Endothelial cell of umbilical vein (primary cell): Measurements from ENCODE around the gene KANSL1. TPM values are rescaled to one million over a fixed set of nuclear protein-coding genes. Genes with fewer than 3 reads are reported as not detected.

ENCODE experiments used
- BruUV-seq: library from RNA; stranded (reverse); fragments of 400-500 nt; replicated peaks from 2 replicates; lab custom pipeline; 2021; lab: Mats Ljungman, UMichigan
- CTCF ChIA-PET: fragments of 300-600, 350-600 bp; sonication (Branson Sonifier 250); formaldehyde crosslinking; loops from one replicate; lab custom pipeline; 2021; ENCODE audit warnings: antibody characterized with exemption, inconsistent platforms; lab: Charles Lee
- POLR2A ChIA-PET: fragments of 300-600, 350-600 bp; sonication (Branson Sonifier 250); formaldehyde crosslinking; loops from one replicate; lab custom pipeline; 2021; ENCODE audit warnings: antibody characterized with exemption, inconsistent platforms; lab: Charles Lee
- DNase-seq: peaks from one replicate; pipeline ENCODE4 v3.0.0-alpha.2; 2011; ENCODE audit warnings: low read depth, low spot score
- FAIRE-seq: peaks from 2 replicates; lab custom pipeline; 2011; peaks lifted over from hg19 to GRCh38; lab: Jason Lieb, UNC
- H2AFZ ChIP-seq: 2 replicates; pipeline ENCODE4 v1.6.0; 2012; ENCODE audit warnings: low read depth, low read length, control low read depth, inconsistent platforms
- H3K27ac ChIP-seq: 2 replicates; pipeline ENCODE4 v1.5.1; 2011; ENCODE audit warnings: low read depth, mild to moderate bottlenecking, control low read depth, low read length, moderate library complexity; ENCODE audit not compliant: insufficient read depth
- H3K27me3 ChIP-seq, 2 experiments: 2 replicates each; pipeline versions ENCODE4 v1.6.0 to v1.6.1; 2011; ENCODE audit warnings: low read length in 2 of 2, mixed read lengths in 1 of 2; ENCODE audit not compliant: control insufficient read depth in 2 of 2, insufficient read depth in 2 of 2
- H3K36me3 ChIP-seq, 2 experiments: 2 replicates in 1 of 2; 3 replicates in 1 of 2; pipeline ENCODE4 v1.5.1; 2011; ENCODE audit warnings: low read length in 2 of 2, mild to moderate bottlenecking in 1 of 2, moderate library complexity in 1 of 2; ENCODE audit not compliant: control insufficient read depth in 2 of 2, insufficient read depth in 2 of 2; ENCODE audit errors: extremely low read depth in 1 of 2
- H3K4me1 ChIP-seq: 3 replicates; pipeline ENCODE4 v1.5.1; 2011; ENCODE audit warnings: mild to moderate bottlenecking, low read length; ENCODE audit not compliant: control insufficient read depth, insufficient read depth; ENCODE audit errors: extremely low read depth
- H3K4me2 ChIP-seq: 2 replicates; pipeline ENCODE4 v1.6.1; 2011; ENCODE audit warnings: low read length, control low read depth, mixed read lengths; ENCODE audit not compliant: insufficient read depth
- H3K4me3 ChIP-seq, 3 experiments: fragments of 200-600 bp in 1 of 3; sonication (generic), shearing (Covaris generic) in 1 of 3; replicated peaks in 1 of 3; 2 replicates each; pipeline ENCODE4 v1.5.1; 2011 to 2016; ENCODE audit warnings: control low read depth in 3 of 3, low read length in 3 of 3, mild to moderate bottlenecking in 2 of 3, inconsistent platforms in 1 of 3, low read depth in 1 of 3, moderate library complexity in 1 of 3; ENCODE audit not compliant: insufficient read depth in 1 of 3
- H3K79me2 ChIP-seq: 2 replicates; pipeline ENCODE4 v1.6.0; 2012; ENCODE audit warnings: low read length, inconsistent platforms; ENCODE audit not compliant: control insufficient read depth, insufficient read depth
- H3K9ac ChIP-seq: replicated peaks from 2 replicates; pipeline ENCODE3; 2011; ENCODE audit warnings: low read length, control low read depth; ENCODE audit not compliant: insufficient read depth; ENCODE audit errors: extremely low read depth
- H3K9me1 ChIP-seq: replicated peaks from 3 replicates; pipeline ENCODE4 v1.6.0; 2011; ENCODE audit warnings: mild to moderate bottlenecking, low read length; ENCODE audit not compliant: control insufficient read depth, insufficient read depth; ENCODE audit errors: extremely low read depth
- H3K9me3 ChIP-seq: replicated peaks from 2 replicates; pipeline ENCODE4 v1.5.1; 2012; ENCODE audit warnings: low read length, inconsistent platforms; ENCODE audit not compliant: control insufficient read depth, insufficient read depth
- H4K20me1 ChIP-seq: replicated peaks from 2 replicates; pipeline ENCODE3; 2011; ENCODE audit warnings: mild to moderate bottlenecking, low read length; ENCODE audit not compliant: control insufficient read depth, insufficient read depth; ENCODE audit errors: extremely low read depth
- CTCF ChIP-seq, 2 donors: IDR thresholded peaks; 1 replicate in 1 of 2; 2 replicates in 1 of 2; pipeline ENCODE4 v1.5.1; 2011; ENCODE audit warnings: low read length in 2 of 2, mild to moderate bottlenecking in 2 of 2, moderate library complexity in 2 of 2, control low read depth in 1 of 2, inconsistent platforms in 1 of 2, low read depth in 1 of 2; ENCODE audit not compliant: insufficient read depth in 1 of 2; ENCODE audit errors: extremely low read depth in 1 of 2
- EZH2 ChIP-seq: IDR thresholded peaks from 2 replicates; pipeline ENCODE4 v1.6.1; 2012; ENCODE audit warnings: borderline replicate concordance, low read depth, mild to moderate bottlenecking, moderate library complexity, low read length, inconsistent platforms; ENCODE audit not compliant: severe bottlenecking
- FOS ChIP-seq: IDR thresholded peaks from 2 replicates; pipeline ENCODE4 v1.6.1; 2011; ENCODE audit warnings: mild to moderate bottlenecking, low read length, moderate library complexity, borderline replicate concordance; ENCODE audit not compliant: insufficient read depth
- GATA2 ChIP-seq: IDR thresholded peaks from 2 replicates; pipeline ENCODE4 v1.7.0; 2011; ENCODE audit warnings: low read depth, mild to moderate bottlenecking, moderate library complexity, mixed read lengths, low read length; ENCODE audit not compliant: insufficient read length, insufficient read depth
- JUN ChIP-seq: IDR thresholded peaks from 2 replicates; pipeline ENCODE4 v1.6.1; 2011; ENCODE audit warnings: borderline replicate concordance, low read depth; ENCODE audit not compliant: insufficient read length, insufficient read depth
- MAX ChIP-seq: IDR thresholded peaks from 2 replicates; pipeline ENCODE4 v1.6.1; 2011; ENCODE audit not compliant: insufficient read depth, insufficient read length
- MYC ChIP-seq: IDR thresholded peaks from one replicate; pipeline ENCODE4 v1.6.1; 2011; ENCODE audit warnings: mild to moderate bottlenecking, low read depth, low read length
- POLR2A ChIP-seq: IDR thresholded peaks from 2 replicates; pipeline ENCODE4 v1.6.1; 2012; ENCODE audit warnings: low read depth, mild to moderate bottlenecking, control low read depth, low read length
- POLR2AphosphoS5 ChIP-seq: IDR thresholded peaks from 2 replicates; pipeline ENCODE4 v1.6.1; 2012; ENCODE audit warnings: low read depth, mild to moderate bottlenecking, control low read depth, low read length, moderate library complexity; ENCODE audit not compliant: insufficient read depth
- dilution Hi-C: fragments of 300-500 bp; cut with MboI; formaldehyde crosslinking; loops from one replicate; pipeline ENCODE4 v1.15.0; 2019; ENCODE audit warnings: low sequenced_read_pairs; ENCODE audit not compliant: extremely low pct_ligation_motif_present
- intact Hi-C: fragments of 100-400 bp; cut with micrococcal nuclease; formaldehyde crosslinking; loops from one replicate; pipeline ENCODE4 v1.10.0; 2022
- polyA plus RNA-seq, 4 experiments: library from polyadenylated mRNA; depleted of rRNA in 3 of 4; stranded (reverse) in 3 of 4; unstranded in 1 of 4; fragments of >200 nt; gene quantifications; 2 replicates each; pipeline versions ENCODE4 v1.2.1 to v1.2.3, GENCODE V29; 2011 to 2012; ENCODE audit warnings: missing spikeins in 1 of 4
- total RNA-seq: library from RNA; stranded (reverse); gene quantifications from 2 replicates; pipeline ENCODE4 v1.2.3, GENCODE V29; 2021

The KANSL1 gene
- total and polyA plus RNA-seq, 2 donors (not counting 3 experiments of a cell fraction or from before 2014, with no cell fraction given), result 29.1 to 74.0 TPM

- no peak overlapping the region for H3K27ac ChIP-seq
- TF ChIP-seq JUN (no peak), FOS (no peak), EZH2 (no peak), MYC (no peak), POLR2AphosphoS5 (no peak), POLR2A (no peak), GATA2 (no peak), MAX (no peak), CTCF (IDR thresholded peaks at IDR 0.05; ENCODE audit: extremely low read depth in 1 of 2, insufficient read depth in 1 of 2, low read depth in 1 of 2, low read length in 2 of 2) (no peak)
- FAIRE-seq (no peak), DNase-seq (no peak)
- peaks cover 8 to 13% of the 10 kb centered on the region in 2 experiments for H3K36me3 ChIP-seq
- no peak overlapping the region for H3K4me2 ChIP-seq
- ChIA-PET POLR2A (no interaction called here), CTCF (interaction anchor here (1.3 to 3.7 kb wide), 3 partner anchors 8 to 139 kb away, joined by 4 to 16 read pairs (median 9); partner anchors contain the start of gene KANSL1)
- dilution Hi-C loops (no loop called here), intact Hi-C loops (no loop called here)
- H3K27me3 ChIP-seq, result no peaks in the 10 kb centered on the region
- no TSS peak for BruUV-seq
- no peak overlapping the region for H2AFZ ChIP-seq
- H3K9me3 ChIP-seq, result no peaks in the 10 kb centered on the region
- H3K9me1 ChIP-seq, result no peaks in the 10 kb centered on the region
- peaks cover 22% of the 10 kb centered on the region for H3K4me1 ChIP-seq
- H3K4me3 ChIP-seq, result no peak overlapping the region
- peaks cover 17% of the 10 kb centered on the region for H3K79me2 ChIP-seq
- no peaks in the 10 kb centered on the region for H4K20me1 ChIP-seq
- H3K9ac ChIP-seq, result no peak overlapping the region
Observed at GRCh38 chr17:46053911-46054534, 139.2 kb downstream of the KANSL1 start.
